ENCODE results near the gene PNPO.

Gene PNPO

DNA sequence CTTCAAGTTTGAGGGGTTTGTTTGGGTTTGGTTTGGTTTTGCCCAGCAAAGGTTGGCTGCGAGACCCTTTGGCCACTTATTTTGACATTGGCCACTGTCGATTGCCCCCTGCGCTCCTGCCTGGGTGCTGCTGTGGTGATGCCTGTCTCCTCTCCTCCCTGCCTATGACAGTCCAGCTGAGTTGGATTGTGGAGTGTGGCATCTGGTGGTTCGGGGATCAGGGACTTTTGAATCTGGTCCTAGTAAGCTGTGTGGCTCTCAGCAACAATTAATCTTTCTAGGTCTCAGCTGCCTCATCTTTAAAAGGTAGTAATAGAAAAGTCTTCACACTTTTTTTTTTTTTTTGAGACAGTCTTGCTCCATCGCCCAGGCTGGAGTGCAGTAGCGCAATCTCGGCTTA is 56.7 kb downstream of the PNPO start:
- DNase-seq (ENCODE audit: low spot score) = no peak
